Muscle layer of colon (tissue), 2 donors: ENCODE data around the gene ADPRS.

ENCODE experiments used
- H3K27ac ChIP-seq: one replicate; pipeline ENCODE4 v1.7.0; 2013; ENCODE audit warnings: low read depth, mild to moderate bottlenecking, low read length, moderate library complexity
- H3K27me3 ChIP-seq, 2 donors: one replicate each; pipeline ENCODE4 v1.7.0; 2013; ENCODE audit warnings: low read length in 2 of 2, mild to moderate bottlenecking in 2 of 2; ENCODE audit not compliant: insufficient read depth in 2 of 2, control insufficient read depth in 1 of 2
- H3K36me3 ChIP-seq: one replicate; pipeline ENCODE4 v1.7.0; 2013; ENCODE audit warnings: mild to moderate bottlenecking, low read length; ENCODE audit not compliant: insufficient read depth
- H3K4me1 ChIP-seq: one replicate; pipeline ENCODE4 v1.7.0; 2013; ENCODE audit warnings: mild to moderate bottlenecking, low read length; ENCODE audit not compliant: insufficient read depth
- H3K4me3 ChIP-seq, 2 donors: one replicate each; pipeline ENCODE4 v1.7.0; 2013; ENCODE audit warnings: low read length in 2 of 2, low read depth in 1 of 2, mild to moderate bottlenecking in 1 of 2, moderate library complexity in 1 of 2
- H3K9ac ChIP-seq: one replicate; pipeline ENCODE4 v1.7.0; 2013; ENCODE audit warnings: low read length
- H3K9me3 ChIP-seq: one replicate; pipeline ENCODE4 v1.7.0; 2013; ENCODE audit warnings: mild to moderate bottlenecking, low read length
- donor health status: abdominal sarcoma.
- donor health status: Adenocarcinoma of cecum.

The ADPRS gene, protein sequence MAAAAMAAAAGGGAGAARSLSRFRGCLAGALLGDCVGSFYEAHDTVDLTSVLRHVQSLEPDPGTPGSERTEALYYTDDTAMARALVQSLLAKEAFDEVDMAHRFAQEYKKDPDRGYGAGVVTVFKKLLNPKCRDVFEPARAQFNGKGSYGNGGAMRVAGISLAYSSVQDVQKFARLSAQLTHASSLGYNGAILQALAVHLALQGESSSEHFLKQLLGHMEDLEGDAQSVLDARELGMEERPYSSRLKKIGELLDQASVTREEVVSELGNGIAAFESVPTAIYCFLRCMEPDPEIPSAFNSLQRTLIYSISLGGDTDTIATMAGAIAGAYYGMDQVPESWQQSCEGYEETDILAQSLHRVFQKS

DNA sequence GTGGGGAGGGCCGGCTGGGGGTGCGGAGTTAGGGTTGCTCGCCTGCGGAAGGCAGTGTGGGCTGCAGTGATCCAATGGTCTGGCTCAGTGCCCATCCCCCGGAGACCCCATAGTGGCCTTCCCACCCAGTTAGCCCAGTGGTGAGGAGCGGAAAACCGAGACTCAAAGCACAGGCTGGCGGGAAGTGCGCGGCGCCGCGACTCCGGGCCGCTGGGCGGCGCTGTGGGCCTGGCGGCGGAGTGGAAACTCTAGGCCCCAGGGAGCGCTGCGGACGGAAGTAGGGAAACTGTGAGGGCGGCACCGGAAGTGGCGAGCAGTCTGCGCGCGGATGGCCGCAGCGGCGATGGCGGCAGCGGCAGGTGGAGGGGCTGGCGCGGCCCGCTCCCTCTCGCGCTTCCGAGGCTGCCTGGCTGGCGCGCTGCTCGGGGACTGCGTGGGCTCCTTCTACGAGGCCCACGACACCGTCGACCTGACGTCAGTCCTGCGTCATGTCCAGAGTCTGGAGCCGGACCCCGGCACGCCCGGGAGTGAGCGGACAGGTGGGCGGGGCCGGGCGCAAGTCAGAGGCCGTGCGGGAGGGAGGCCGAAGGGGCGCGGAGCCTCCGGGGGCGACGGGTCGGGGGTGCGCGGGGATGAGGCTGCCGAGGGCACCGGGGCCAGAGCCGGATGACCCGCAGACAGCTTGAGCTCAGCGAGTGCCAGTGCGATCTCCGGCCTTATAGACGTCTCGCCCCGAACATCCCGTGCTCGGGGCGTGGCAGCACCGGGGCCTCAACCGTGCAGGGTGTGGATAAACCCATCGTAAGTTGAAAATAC, at the start of gene ADPRS:
Gene ADPRS (plus strand): TSS at position 316 of the 816 bp plus-strand sequence. CDS start 13 bp downstream, at position 329.
- peaks cover 25% of the 10 kb centered on the region for H3K4me1 ChIP-seq
- H3K27ac ChIP-seq: peak within 1 kb of the TSS; percentile 87
- H3K36me3 ChIP-seq: peaks cover 30% of the 10 kb centered on the region
- peak within 1 kb of the TSS; percentile 57 for H3K9ac ChIP-seq
- no peaks in the 10 kb centered on the region for H3K9me3 ChIP-seq
- H3K4me3 ChIP-seq: peak within 1 kb of the TSS; percentile 86 to 100
- H3K27me3 ChIP-seq: peaks cover 0 to 9% of the 10 kb centered on the region in 2 donors

DNA sequence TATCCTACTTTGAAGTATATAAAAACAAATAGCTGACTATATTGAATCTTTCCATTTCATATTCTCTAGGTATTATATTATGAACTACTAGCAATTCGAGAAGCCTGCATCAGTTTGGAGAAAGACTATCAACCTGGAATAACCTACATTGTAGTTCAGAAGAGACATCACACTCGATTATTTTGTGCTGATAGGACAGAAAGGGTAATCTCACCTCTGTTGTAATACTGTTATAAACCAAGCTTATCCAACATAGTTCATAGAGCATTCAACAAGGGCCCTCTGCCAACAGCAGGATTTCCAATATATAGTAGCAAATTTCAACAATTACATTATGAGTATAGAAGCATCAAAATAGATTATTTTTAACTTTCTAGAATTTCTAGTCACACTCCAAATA, 48.5 kb upstream of the ADPRS start:
- H3K36me3 ChIP-seq: peaks cover 35% of the 10 kb centered on the region

DNA sequence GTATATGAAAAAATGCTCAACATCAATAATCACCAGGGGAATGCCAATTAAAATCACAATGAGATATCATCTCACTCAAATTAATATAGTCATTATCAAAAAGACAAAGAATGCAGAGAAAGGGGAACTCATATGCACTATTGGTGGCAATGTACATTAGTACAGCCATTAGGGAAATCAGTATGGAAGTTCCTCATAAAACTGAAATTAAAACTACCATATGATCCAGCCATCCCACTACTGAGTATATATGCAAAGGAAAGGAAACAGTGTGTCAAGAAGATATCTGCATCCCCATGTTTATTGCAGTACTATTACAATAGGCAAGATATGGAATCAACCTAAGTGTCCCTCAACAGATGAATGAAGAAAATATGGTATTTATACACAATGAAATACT, 36.9 kb upstream of the ADPRS start:
- peaks cover 21% of the 10 kb centered on the region for H3K36me3 ChIP-seq
- H3K4me3 ChIP-seq: no peak overlapping the region
- H3K9me3 ChIP-seq: no peaks in the 10 kb centered on the region
- no peak overlapping the region for H3K27ac ChIP-seq
- H3K4me1 ChIP-seq: no peaks in the 10 kb centered on the region
- no peak overlapping the region for H3K9ac ChIP-seq
- H3K27me3 ChIP-seq: no peaks in the 10 kb centered on the region

More for the DNA sequence above, 48.5 kb upstream of the ADPRS start:
- Histone ChIP-seq H3K27me3 (no peaks in the 10 kb centered on the region), H3K4me1 (no peaks in the 10 kb centered on the region), H3K9ac (no peak overlapping the region), H3K27ac (no peak overlapping the region), H3K9me3 (no peaks in the 10 kb centered on the region), H3K4me3 (no peak overlapping the region)

DNA sequence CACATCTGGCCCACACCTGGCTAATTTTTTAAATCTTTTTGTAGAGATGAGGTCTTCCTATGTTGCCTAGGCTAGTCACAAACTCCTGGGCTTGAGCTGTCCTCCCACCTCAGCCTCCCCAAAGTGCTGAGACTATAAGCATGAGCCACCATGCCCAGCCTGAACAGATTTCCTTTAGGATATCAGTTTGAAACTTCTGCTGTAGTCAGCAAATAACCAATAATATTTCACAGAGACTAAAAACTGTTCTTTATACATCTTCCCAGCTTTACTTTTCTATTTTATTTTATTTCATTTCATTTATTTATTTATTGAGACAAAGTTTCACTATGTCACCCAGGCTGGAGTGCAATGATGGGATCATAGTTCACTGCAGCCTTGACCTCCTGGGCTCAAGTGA, 34.7 kb upstream of the ADPRS start:
- Histone ChIP-seq H3K27ac (no peak overlapping the region), H3K9ac (no peak overlapping the region), H3K9me3 (no peaks in the 10 kb centered on the region), H3K4me3 (no peak overlapping the region), H3K27me3 (no peaks in the 10 kb centered on the region), H3K36me3 (peaks cover 18% of the 10 kb centered on the region), H3K4me1 (no peaks in the 10 kb centered on the region)

DNA sequence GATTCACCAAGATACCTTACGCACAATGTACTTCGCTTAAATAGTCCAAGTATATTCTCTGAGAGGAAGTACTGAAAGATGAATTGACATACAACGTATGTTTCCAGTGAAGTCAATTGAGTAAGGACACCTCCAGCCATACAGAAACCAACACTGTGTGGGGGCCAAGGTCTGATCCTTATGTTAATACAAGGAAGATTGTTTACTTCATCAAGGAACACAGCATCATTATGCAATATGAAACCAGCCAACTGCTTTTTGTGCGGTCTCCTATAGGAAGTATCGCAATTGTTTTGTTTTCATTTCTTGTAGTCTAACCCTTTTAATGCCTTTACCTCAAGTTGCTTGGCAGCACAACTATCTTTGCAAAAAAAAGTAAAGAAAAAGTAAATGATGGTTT, 33.0 kb upstream of the ADPRS start:
- Histone ChIP-seq H3K4me3 (no peak overlapping the region), H3K4me1 (no peaks in the 10 kb centered on the region), H3K9ac (no peak overlapping the region), H3K27ac (no peak overlapping the region), H3K9me3 (no peaks in the 10 kb centered on the region), H3K36me3 (peaks cover 15% of the 10 kb centered on the region), H3K27me3 (no peaks in the 10 kb centered on the region)

DNA sequence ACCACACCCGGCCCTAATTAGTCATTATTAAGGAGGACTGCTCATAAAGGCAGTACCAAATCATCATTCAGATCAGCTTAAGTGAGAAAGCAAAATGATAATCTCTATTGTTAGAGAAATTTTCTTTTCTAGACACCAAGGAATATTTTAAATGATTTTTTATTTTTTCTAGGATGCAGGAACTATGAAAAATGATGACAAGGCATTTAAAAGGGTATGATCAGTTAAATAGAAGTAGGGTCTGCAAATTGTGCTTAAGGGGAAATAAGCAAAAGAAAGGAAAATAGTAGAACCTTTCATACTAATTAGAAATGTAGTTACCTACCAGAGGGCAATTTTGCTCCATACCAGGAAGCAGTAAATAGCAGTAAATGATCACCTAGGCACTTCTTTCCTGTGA, 26.4 kb upstream of the ADPRS start:
- Histone ChIP-seq H3K9ac (no peak overlapping the region), H3K27ac (no peak overlapping the region), H3K27me3 (no peaks in the 10 kb centered on the region), H3K9me3 (no peaks in the 10 kb centered on the region), H3K4me1 (no peaks in the 10 kb centered on the region), H3K36me3 (no peaks in the 10 kb centered on the region), H3K4me3 (no peak overlapping the region)

DNA sequence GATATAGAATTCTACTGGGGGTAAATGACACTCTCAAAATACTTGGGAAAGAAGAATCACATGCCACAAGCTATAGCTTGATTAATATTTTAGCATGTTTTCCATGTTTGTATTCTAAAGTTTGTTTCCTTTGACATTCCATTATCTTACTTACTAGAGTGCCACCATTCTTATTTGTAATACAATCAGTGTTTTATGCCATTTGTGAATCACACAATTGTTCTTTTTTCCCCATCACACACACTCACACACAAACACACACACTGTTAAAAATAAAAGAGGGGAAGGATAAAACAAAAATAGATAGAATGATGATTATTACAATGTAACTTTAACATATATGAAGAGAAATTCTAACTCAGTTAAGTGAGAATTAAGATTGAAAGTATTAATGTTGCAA, 20.8 kb upstream of the ADPRS start:
- Histone ChIP-seq H3K4me1 (no peaks in the 10 kb centered on the region), H3K36me3 (no peaks in the 10 kb centered on the region), H3K4me3 (no peak overlapping the region), H3K9me3 (no peaks in the 10 kb centered on the region), H3K27ac (no peak overlapping the region), H3K9ac (no peak overlapping the region), H3K27me3 (no peaks in the 10 kb centered on the region)

DNA sequence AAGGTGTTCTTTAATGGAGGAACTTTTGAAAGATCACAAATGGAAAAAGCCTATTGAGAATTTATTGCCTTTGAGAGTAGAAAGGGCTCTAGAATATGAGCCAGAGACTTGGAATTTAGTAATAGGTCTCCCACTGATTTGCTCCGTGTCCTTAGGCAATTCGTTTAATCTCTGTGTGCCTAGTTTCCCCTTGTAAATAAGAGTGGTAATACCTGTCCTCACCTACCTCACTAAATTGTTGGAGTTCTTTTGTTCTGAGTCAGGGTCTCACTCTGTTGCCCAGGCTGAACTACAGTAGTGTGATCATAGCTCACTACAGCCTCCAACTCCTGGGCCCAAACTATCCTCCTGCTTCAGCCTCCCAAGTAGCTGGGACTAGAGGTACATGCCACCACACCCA, 19.8 kb upstream of the ADPRS start:
- Histone ChIP-seq H3K4me3 (no peak overlapping the region), H3K27ac (no peak overlapping the region)

DNA sequence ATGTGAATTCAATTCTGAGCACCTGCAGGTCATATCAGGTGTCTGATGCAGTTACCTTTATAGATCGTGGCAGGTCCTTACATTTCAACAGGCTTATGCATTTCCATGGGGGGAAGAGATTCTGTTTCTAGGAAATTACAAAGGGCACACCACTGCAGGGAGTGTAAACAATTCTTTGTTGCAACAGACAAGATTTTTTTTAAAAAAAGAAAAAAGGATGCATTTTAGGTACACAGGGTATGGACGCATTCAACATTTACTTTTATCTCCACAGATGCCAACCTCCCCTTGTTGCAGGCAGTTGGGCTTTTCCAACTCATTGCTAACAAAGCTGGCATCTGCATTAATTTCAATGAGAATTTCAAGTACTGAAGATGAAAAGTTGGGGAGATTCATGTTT, 18.3 kb upstream of the ADPRS start:
- Histone ChIP-seq H3K27ac (no peak overlapping the region), H3K4me1 (no peaks in the 10 kb centered on the region), H3K4me3 (no peak overlapping the region), H3K9ac (no peak overlapping the region), H3K27me3 (no peaks in the 10 kb centered on the region), H3K36me3 (no peaks in the 10 kb centered on the region), H3K9me3 (no peaks in the 10 kb centered on the region)

More for the DNA sequence above, 19.8 kb upstream of the ADPRS start:
- H3K27me3 ChIP-seq: no peaks in the 10 kb centered on the region
- no peaks in the 10 kb centered on the region for H3K36me3 ChIP-seq
- H3K9ac ChIP-seq: no peak overlapping the region
- H3K9me3 ChIP-seq: no peaks in the 10 kb centered on the region
- H3K4me1 ChIP-seq: no peaks in the 10 kb centered on the region

DNA sequence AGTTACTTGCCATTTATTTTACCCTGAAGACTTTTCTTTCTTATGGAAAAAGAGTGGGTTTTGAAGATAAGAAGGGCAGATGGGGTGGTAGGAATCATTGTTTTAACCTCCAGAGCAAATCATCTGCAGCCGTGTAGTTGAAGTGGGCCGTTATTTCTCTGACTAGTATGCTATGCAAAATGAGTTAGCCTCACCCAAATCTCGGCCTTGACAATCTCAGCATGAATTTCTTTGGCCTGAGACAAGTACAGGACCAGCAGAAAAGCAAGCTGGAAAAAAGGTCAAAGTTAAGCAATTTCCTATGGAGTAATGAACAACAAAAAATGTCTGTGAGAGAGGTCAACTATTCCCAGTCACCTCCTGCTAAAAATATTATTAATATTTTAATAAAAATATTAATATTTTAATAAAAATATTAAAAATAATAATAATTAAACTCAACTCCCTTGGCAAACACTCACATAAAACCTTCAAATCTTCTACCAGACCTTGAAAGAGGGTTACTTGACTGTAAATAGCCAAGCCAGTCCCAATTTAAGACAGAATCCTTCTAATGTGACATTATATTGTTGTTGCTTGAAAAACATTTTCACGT, 11.6 kb upstream of the ADPRS start:
- H3K4me3 ChIP-seq: no peak overlapping the region
- no peaks in the 10 kb centered on the region for H3K36me3 ChIP-seq
- no peaks in the 10 kb centered on the region for H3K9me3 ChIP-seq
- no peak overlapping the region for H3K27ac ChIP-seq
- H3K4me1 ChIP-seq: no peaks in the 10 kb centered on the region
- no peaks in the 10 kb centered on the region for H3K27me3 ChIP-seq
- no peak overlapping the region for H3K9ac ChIP-seq

DNA sequence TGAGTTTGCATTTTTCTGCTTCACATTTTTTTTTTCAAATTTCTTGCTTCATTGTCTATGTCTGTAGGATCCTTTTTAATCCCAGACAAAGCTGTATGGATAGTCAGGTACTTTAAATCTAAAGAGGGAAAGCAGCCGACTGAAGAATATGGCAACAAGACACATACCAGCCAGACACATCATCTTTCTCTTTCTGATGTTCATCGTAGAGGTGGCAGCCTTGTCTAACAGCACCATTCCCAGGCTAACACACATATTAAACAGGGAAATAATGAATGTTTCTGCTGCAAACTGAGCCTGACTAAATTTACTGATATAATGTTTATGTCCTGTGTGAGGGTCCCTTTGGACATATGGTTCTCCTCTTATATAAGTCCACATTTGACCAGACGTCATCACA, 8.5 kb upstream of the ADPRS start:
- H3K27ac ChIP-seq: no peak overlapping the region
- H3K4me3 ChIP-seq: no peak overlapping the region
- peaks cover 0 to 9% of the 10 kb centered on the region in 2 donors for H3K27me3 ChIP-seq
- H3K9me3 ChIP-seq: no peaks in the 10 kb centered on the region
- no peak overlapping the region for H3K9ac ChIP-seq
- H3K36me3 ChIP-seq: no peaks in the 10 kb centered on the region
- H3K4me1 ChIP-seq: peaks cover 5% of the 10 kb centered on the region
